Smooth muscle cell (in vitro differentiated cells): ENCODE data around the gene HSPA1L. TPM values are rescaled to one million over a fixed set of nuclear protein-coding genes. Genes with fewer than 3 reads are reported as not detected.

Source experiments
- DNase-seq: peaks from one replicate; lab custom pipeline; 2025; ENCODE audit not compliant: unreplicated experiment; lab: John Stamatoyannopoulos, UW
- H2AFZ ChIP-seq: fragments of 200-600 bp; sonication (generic); 2 replicates; pipeline ENCODE4 v1.6.0; 2016; ENCODE audit warnings: antibody characterized with exemption, low read depth, mild to moderate bottlenecking
- H3F3A ChIP-seq: fragments of 200-600 bp; sonication (generic); 2 replicates; pipeline ENCODE4 v1.6.0; 2017; ENCODE audit warnings: antibody characterized with exemption, low read depth
- H3K27ac ChIP-seq: fragments of 200-600 bp; sonication (generic); 2 replicates; pipeline ENCODE4 v1.5.1; 2016; ENCODE audit warnings: low read depth, mild to moderate bottlenecking
- H3K27me3 ChIP-seq: fragments of 200-600 bp; sonication (generic); 2 replicates; pipeline ENCODE4 v1.6.1; 2016; ENCODE audit warnings: low read depth, mild to moderate bottlenecking
- H3K36me3 ChIP-seq: fragments of 200-600 bp; sonication (generic); 2 replicates; pipeline ENCODE4 v1.5.1; 2016; ENCODE audit warnings: low read depth
- H3K4me1 ChIP-seq: fragments of 200-600 bp; sonication (generic); 2 replicates; pipeline ENCODE4 v1.5.1; 2016; ENCODE audit warnings: low read depth
- H3K4me2 ChIP-seq: fragments of 200-600 bp; sonication (generic); 2 replicates; pipeline ENCODE4 v1.6.0; 2016; ENCODE audit warnings: mild to moderate bottlenecking
- H3K4me3 ChIP-seq: fragments of 200-600 bp; sonication (generic); 2 replicates; pipeline ENCODE4 v1.5.1; 2016; ENCODE audit warnings: mild to moderate bottlenecking
- H3K79me2 ChIP-seq: fragments of 200-600 bp; sonication (generic); 2 replicates; pipeline ENCODE4 v1.6.0; 2016; ENCODE audit warnings: low read depth, mild to moderate bottlenecking
- H3K9ac ChIP-seq: fragments of 200-600 bp; sonication (generic); 2 replicates; pipeline ENCODE4 v1.6.0; 2016; ENCODE audit warnings: low read depth
- H3K9me3 ChIP-seq: fragments of 200-600 bp; sonication (generic); replicated peaks from 2 replicates; pipeline ENCODE4 v1.5.1; 2016; ENCODE audit warnings: low read depth
- H4K20me1 ChIP-seq: fragments of 200-600 bp; sonication (generic); 2 replicates; pipeline ENCODE4 v1.6.0; 2016; ENCODE audit warnings: low read depth
- WGBS: methylation state at CpG from one replicate; pipeline ENCODE4 v1.1.7; 2016; ENCODE audit warnings: low lambda C conversion rate; 5-methylcytosine and 5-hydroxymethylcytosine counted together
- polyA plus RNA-seq: library from polyadenylated mRNA; unstranded; fragments of >200 nt; fragmentation: Nextera tagmentation; extraction: Ambion mirVana; gene quantifications from 2 replicates; pipeline ENCODE4 v1.2.1, GENCODE V29; 2016
- total RNA-seq: library from RNA; depleted of rRNA; stranded (reverse); fragments of >200 nt; gene quantifications from 2 replicates; pipeline ENCODE4 v1.2.3, GENCODE V29; 2014
- TF ChIP-seq, protein P1 (sequence below): fragments of 200-600 bp; sonication (generic); IDR thresholded peaks from 2 replicates; pipeline ENCODE4 v1.5.1; 2017; ENCODE audit warnings: borderline replicate concordance, mild to moderate bottlenecking, antibody characterized with exemption; ENCODE audit not compliant: insufficient read depth, poor library complexity, severe bottlenecking

The HSPA1L gene
- total and polyA plus RNA-seq, 2 experiments from 2014 or later, result 0.19 to 0.63 TPM

DNA sequence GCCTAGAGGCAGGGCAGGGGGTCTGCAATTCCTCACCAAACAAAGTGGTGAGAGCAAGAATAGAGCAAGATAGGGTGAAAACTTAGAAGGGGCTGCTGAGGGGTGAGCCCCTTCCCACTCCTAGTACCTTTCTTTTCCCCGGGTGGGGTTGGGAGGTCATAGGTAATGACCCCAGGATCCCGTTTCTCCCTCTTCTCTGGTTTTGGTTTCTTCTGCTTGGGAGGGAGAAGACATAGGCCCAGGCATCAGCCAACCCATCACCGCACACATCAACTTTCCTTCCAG, 23.1 kb downstream of the HSPA1L start:
- Histone ChIP-seq H3K36me3 (no peaks in the 10 kb centered on the region), H3K4me3 (no peak overlapping the region), H3K79me2 (peaks cover 31% of the 10 kb centered on the region), H2AFZ (no peak overlapping the region), H3K27me3 (no peaks in the 10 kb centered on the region), H3K4me2 (no peak overlapping the region), H3F3A (peaks cover 7% of the 10 kb centered on the region), H3K27ac (peak overlapping the region; percentile 70), H3K4me1 (no peaks in the 10 kb centered on the region), H4K20me1 (no peaks in the 10 kb centered on the region), H3K9ac (no peak overlapping the region), H3K9me3 (no peaks in the 10 kb centered on the region)
- TF ChIP-seq, protein P1, sequence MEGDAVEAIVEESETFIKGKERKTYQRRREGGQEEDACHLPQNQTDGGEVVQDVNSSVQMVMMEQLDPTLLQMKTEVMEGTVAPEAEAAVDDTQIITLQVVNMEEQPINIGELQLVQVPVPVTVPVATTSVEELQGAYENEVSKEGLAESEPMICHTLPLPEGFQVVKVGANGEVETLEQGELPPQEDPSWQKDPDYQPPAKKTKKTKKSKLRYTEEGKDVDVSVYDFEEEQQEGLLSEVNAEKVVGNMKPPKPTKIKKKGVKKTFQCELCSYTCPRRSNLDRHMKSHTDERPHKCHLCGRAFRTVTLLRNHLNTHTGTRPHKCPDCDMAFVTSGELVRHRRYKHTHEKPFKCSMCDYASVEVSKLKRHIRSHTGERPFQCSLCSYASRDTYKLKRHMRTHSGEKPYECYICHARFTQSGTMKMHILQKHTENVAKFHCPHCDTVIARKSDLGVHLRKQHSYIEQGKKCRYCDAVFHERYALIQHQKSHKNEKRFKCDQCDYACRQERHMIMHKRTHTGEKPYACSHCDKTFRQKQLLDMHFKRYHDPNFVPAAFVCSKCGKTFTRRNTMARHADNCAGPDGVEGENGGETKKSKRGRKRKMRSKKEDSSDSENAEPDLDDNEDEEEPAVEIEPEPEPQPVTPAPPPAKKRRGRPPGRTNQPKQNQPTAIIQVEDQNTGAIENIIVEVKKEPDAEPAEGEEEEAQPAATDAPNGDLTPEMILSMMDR, result no peak
- WGBS, result 94% methylated on average over 3 of the region's 3 CpGs
- DNase-seq, result no peak

DNA sequence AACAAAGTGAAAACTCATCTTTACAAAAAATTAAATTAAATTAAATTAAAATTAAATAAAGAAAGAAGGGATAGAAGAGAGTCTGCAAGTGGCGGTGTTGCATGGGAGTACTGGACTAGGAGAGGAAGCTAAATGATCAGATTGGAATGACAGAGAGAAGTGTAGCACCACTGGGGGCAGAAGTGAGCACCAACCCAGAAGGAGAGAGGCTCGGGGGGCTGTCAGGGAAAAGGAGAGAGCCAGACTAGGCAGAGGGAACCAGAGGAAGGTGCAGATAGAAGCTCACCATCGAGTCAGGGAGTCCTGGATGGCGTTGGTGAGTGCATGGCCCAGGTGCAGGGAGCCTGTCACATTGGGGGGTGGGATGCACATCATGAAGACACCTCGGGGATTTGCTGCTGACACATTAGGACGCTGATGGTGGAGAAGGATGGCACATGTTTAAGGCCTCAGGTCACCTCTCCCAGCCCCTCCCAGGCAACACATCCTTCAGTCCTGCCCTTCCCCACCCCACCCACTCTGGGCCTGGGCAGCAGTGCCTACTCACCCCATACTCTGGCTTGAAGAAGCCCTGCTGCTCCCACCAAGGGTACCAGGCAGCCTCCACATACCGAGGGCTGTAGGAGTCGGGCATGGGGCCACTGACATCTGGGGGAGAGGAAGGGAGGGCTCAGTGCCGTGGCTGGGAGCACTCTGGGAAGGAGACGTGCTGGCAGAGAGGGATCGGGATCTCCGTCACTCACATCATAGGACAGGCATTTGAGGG, 23.6 kb downstream of the HSPA1L start:
- 79% methylated on average over 12 of the region's 12 CpGs for WGBS
- no peak for DNase-seq
- Histone ChIP-seq H4K20me1 (no peaks in the 10 kb centered on the region), H3K4me3 (no peak overlapping the region), H3K27ac (no peak overlapping the region), H3F3A (peaks cover 2% of the 10 kb centered on the region), H2AFZ (no peak overlapping the region), H3K27me3 (no peaks in the 10 kb centered on the region), H3K36me3 (no peaks in the 10 kb centered on the region), H3K4me1 (no peaks in the 10 kb centered on the region), H3K79me2 (peaks cover 31% of the 10 kb centered on the region), H3K9ac (no peak overlapping the region), H3K9me3 (no peaks in the 10 kb centered on the region), H3K4me2 (no peak overlapping the region)
- TF ChIP-seq, protein P1, result peak; percentile 40

DNA sequence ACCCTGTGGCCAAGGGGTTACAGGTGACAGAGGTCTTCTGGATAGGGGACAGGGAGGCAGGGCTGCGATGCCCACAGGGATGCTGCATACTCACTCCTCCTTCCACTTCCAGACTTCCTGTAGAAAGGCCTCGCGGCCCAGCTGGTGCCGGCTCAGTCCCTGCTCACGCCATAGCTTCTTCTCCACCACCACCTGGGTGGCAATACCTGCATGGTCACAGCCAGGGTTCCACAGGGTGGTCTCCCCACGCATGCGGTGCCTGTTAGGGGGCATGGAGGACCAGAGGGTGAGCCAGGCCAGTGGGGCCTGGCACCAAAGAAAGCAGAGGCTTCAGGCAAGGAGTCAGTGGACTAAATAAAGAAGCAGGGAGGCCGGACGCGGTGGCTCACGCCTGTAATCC, 29.6 kb downstream of the HSPA1L start:
- TF ChIP-seq, protein P1, result no peak
- Histone ChIP-seq H3K27ac (no peak overlapping the region), H3K36me3 (no peaks in the 10 kb centered on the region), H4K20me1 (no peaks in the 10 kb centered on the region), H3K9ac (no peak overlapping the region), H3K79me2 (peaks cover 14% of the 10 kb centered on the region), H3K9me3 (no peaks in the 10 kb centered on the region), H3K4me1 (no peaks in the 10 kb centered on the region), H3K27me3 (no peaks in the 10 kb centered on the region), H2AFZ (no peak overlapping the region), H3K4me3 (no peak overlapping the region), H3F3A (no peaks in the 10 kb centered on the region), H3K4me2 (no peak overlapping the region)
- 95% methylated on average over 11 of the region's 11 CpGs for WGBS
- no peak for DNase-seq

DNA sequence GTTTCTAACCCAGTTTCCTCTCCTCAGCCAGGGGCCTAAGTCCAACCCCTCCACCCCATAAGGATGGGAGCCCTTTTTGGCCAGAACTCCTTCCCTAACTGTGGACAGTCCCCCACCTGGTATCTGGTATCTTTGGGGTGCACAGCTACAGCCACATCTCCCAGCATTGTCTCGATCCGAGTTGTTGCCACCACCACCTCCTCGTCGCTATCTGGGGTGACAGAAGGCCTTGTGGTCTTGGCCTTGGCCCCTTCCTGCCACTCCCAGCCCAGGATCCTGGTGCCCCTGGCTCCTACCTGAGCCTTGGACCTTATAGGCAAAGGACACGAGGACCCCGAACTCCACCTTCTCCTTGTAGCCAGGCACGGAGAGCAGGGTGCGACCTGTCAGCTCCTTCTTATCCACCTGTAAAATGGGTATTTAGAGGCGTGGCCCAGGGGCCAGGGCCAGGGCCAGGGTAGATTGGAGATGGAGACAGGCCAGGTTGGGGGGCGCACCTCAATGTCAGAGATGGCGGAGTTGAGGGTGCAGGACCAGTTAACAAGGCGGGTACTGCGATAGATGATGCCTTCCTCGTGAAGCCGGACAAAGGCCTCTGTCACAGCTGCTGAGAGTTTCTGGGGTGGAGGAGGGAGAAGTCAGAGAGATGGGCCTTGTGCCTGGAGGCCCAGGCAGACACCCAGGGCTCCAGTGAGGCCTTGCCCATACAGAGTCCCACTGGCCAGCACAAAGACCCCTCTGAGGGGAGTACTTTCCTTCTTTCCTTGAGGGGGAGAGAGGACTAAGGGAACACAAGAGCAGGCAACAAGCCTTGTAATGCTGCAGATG, 30.8 kb downstream of the HSPA1L start:
- Histone ChIP-seq H3K9me3 (no peaks in the 10 kb centered on the region), H3K4me3 (no peak overlapping the region), H4K20me1 (no peaks in the 10 kb centered on the region), H3K36me3 (no peaks in the 10 kb centered on the region), H3K9ac (no peak overlapping the region), H3K4me1 (no peaks in the 10 kb centered on the region), H3F3A (no peaks in the 10 kb centered on the region), H3K27ac (no peak overlapping the region), H3K27me3 (no peaks in the 10 kb centered on the region), H3K4me2 (no peak overlapping the region), H3K79me2 (peaks cover 6% of the 10 kb centered on the region), H2AFZ (no peak overlapping the region)
- WGBS, result 98% methylated on average over 15 of the region's 15 CpGs
- DNase-seq, result no peak
- TF ChIP-seq, protein P1, result no peak
